T-cell (primary cell): ENCODE results near the gene TBCE. TPM values are rescaled to one million over a fixed set of nuclear protein-coding genes. Genes with fewer than 3 reads are reported as not detected.

Experiments used
- ATAC-seq, 4 experiments: fragments of 200-7000 bp in 3 of 4; fragments of 150-1000 bp in 1 of 4; cut with Tn5 transposase; replicated peaks in 1 of 4; 1 replicate in 3 of 4; 2 replicates in 1 of 4; pipeline ENCODE4 v1.10.0; 2021; ENCODE audit warnings: moderate library complexity in 3 of 4, mild to moderate bottlenecking in 2 of 4, moderate number of reproducible peaks in 1 of 4
- CTCF ChIA-PET, 2 donors: fragments of 300-600 bp; sonication (Branson Sonifier 250); formaldehyde crosslinking; loops; one replicate each; lab custom pipeline; 2022; ENCODE audit warnings: antibody characterized with exemption in 2 of 2; lab: Charles Lee
- POLR2A ChIA-PET, 2 donors: fragments of 300-600 bp; sonication (Branson Sonifier 250); formaldehyde crosslinking; loops; one replicate each; lab custom pipeline; 2022; ENCODE audit warnings: antibody characterized with exemption in 2 of 2; lab: Charles Lee
- DNase-seq, 35 experiments: peaks; one replicate each; pipeline versions ENCODE4 v3.0.0 to v3.0.0-alpha.2; 2013 to 2023
- H3K27ac ChIP-seq: one replicate; pipeline ENCODE4 v1.5.1; 2013; ENCODE audit warnings: low read length
- H3K27me3 ChIP-seq, 2 experiments: replicated peaks in 1 of 2; 1 replicate in 1 of 2; 2 replicates in 1 of 2; pipeline versions ENCODE4 v1.6.1 to v1.7.0; 2013; ENCODE audit warnings: low read length in 1 of 2, mixed read lengths in 1 of 2; ENCODE audit not compliant: control insufficient read depth in 2 of 2, insufficient read depth in 2 of 2; ENCODE audit errors: extremely low read depth in 1 of 2
- H3K36me3 ChIP-seq, 2 donors: 1 replicate in 1 of 2; 2 replicates in 1 of 2; pipeline versions ENCODE4 v1.6.1 to v1.7.0; 2013; ENCODE audit warnings: low read length in 1 of 2; ENCODE audit not compliant: control insufficient read depth in 2 of 2, insufficient read depth in 1 of 2; ENCODE audit errors: extremely low read depth in 1 of 2
- H3K4me1 ChIP-seq, 2 experiments: 1 replicate in 1 of 2; 2 replicates in 1 of 2; pipeline versions ENCODE4 v1.6.1 to v1.7.0; 2013; ENCODE audit warnings: low read length in 2 of 2, mixed read lengths in 1 of 2; ENCODE audit not compliant: insufficient read depth in 2 of 2, control insufficient read depth in 1 of 2; ENCODE audit errors: extremely low read depth in 1 of 2
- H3K4me3 ChIP-seq, 2 donors: 1 replicate in 1 of 2; 2 replicates in 1 of 2; pipeline versions ENCODE4 v1.5.1 to v1.7.0; 2013; ENCODE audit warnings: mild to moderate bottlenecking in 2 of 2, low read length in 1 of 2, moderate library complexity in 1 of 2; ENCODE audit not compliant: control insufficient read depth in 1 of 2; ENCODE audit errors: extremely low read depth in 1 of 2
- H3K9me3 ChIP-seq: 2 replicates; pipeline ENCODE4 v1.7.0; 2013
- H3K27ac Mint-ChIP-seq, 2 donors: one replicate each; pipeline ENCODE4 v1.8.0; 2020 to 2021; ENCODE audit warnings: mild to moderate bottlenecking in 2 of 2, mixed read lengths in 2 of 2
- H3K27me3 Mint-ChIP-seq, 2 donors: one replicate each; pipeline ENCODE4 v1.8.0; 2021 to 2022; ENCODE audit warnings: mixed read lengths in 2 of 2
- H3K36me3 Mint-ChIP-seq: one replicate; pipeline ENCODE4 v1.8.0; 2021; ENCODE audit warnings: mixed read lengths
- H3K4me1 Mint-ChIP-seq, 3 donors: one replicate each; pipeline ENCODE4 v1.8.0; 2020 to 2022; ENCODE audit warnings: mixed read lengths in 3 of 3, mild to moderate bottlenecking in 1 of 3
- H3K4me3 Mint-ChIP-seq, 3 donors: one replicate each; pipeline ENCODE4 v1.8.0; 2020 to 2022; ENCODE audit warnings: mild to moderate bottlenecking in 3 of 3, mixed read lengths in 3 of 3, moderate library complexity in 3 of 3
- H3K9me3 Mint-ChIP-seq, 3 donors: one replicate each; pipeline ENCODE4 v1.8.0; 2020 to 2022; ENCODE audit warnings: mixed read lengths in 3 of 3
- WGBS: methylation state at CpG from one replicate; pipeline ENCODE4 v1.1.5; 2013; ENCODE audit warnings: missing lambda C conversion rate; ENCODE audit not compliant: insufficient coverage; 5-methylcytosine and 5-hydroxymethylcytosine counted together
- total RNA-seq, 35 experiments: library from RNA in 6 of 35; stranded (reverse) in 6 of 35; fragments of 120-200 nt in 1 of 35; gene quantifications; one replicate each; pipeline versions ENCODE4 v1.2.1 to v1.2.4 and lab custom pipeline; 2013 to 2026

Gene TBCE
- total RNA-seq, 5 donors from 2014 or later (not counting 1 experiment from before 2014, with no cell fraction given): 15.6 to 21.5 (median 18.6) TPM

GRCh38 chr1:235409042-235409820 is 42.0 kb downstream of the TBCE start:
- Mint-ChIP-seq H3K27ac (no peak overlapping the region), H3K36me3 (no peaks in the 10 kb centered on the region), H3K27me3 (no peaks in the 10 kb centered on the region), H3K4me1 (peaks cover 4 to 12% (median 8%) of the 10 kb centered on the region in 3 donors), H3K4me3 (no peak overlapping the region), H3K9me3 (no peaks in the 10 kb centered on the region)
- Histone ChIP-seq H3K9me3 (no peaks in the 10 kb centered on the region), H3K27ac (no peak overlapping the region), H3K4me1 (no peaks in the 10 kb centered on the region), H3K4me3 (no peak overlapping the region), H3K27me3 (no peaks in the 10 kb centered on the region), H3K36me3 (no peaks in the 10 kb centered on the region)
- DNase-seq (no peak), ATAC-seq (no peak)
- ChIA-PET POLR2A (no interaction called here), CTCF (no interaction called here)
- 89% methylated on average over 1 of the region's 7 CpGs for WGBS

GRCh38 chr1:235410467-235410866 is 43.2 kb downstream of the TBCE start:
- H3K4me3 ChIP-seq: no peak overlapping the region
- ATAC-seq (no peak), DNase-seq (no peak)
- POLR2A ChIA-PET: no interaction called here
- Mint-ChIP-seq H3K27ac (peak overlapping the region in 1 of 2 donors; percentile 0), H3K4me1 (peaks cover 6 to 15% (median 13%) of the 10 kb centered on the region in 3 donors), H3K27me3 (no peaks in the 10 kb centered on the region), H3K36me3 (peaks cover 2% of the 10 kb centered on the region), H3K4me3 (no peak overlapping the region), H3K9me3 (no peaks in the 10 kb centered on the region)
- no peaks in the 10 kb centered on the region for H3K4me1 ChIP-seq
- H3K36me3 ChIP-seq: peaks cover 0 to 3% of the 10 kb centered on the region in 2 donors
- 92% methylated on average over 2 of the region's 5 CpGs for WGBS
- H3K9me3 ChIP-seq: no peaks in the 10 kb centered on the region
- H3K27ac ChIP-seq: no peak overlapping the region
- H3K27me3 ChIP-seq: no peaks in the 10 kb centered on the region
- CTCF ChIA-PET: no interaction called here

GRCh38 chr1:235411489-235412486 is 44.6 kb downstream of the TBCE start:
- Histone ChIP-seq H3K4me1 (no peaks in the 10 kb centered on the region), H3K27ac (no peak overlapping the region), H3K9me3 (no peaks in the 10 kb centered on the region), H3K36me3 (peaks cover 0 to 3% of the 10 kb centered on the region in 2 donors), H3K27me3 (no peaks in the 10 kb centered on the region), H3K4me3 (no peak overlapping the region)
- Mint-ChIP-seq H3K9me3 (no peaks in the 10 kb centered on the region), H3K36me3 (peaks cover 2% of the 10 kb centered on the region), H3K4me3 (no peak overlapping the region), H3K27ac (peak overlapping the region; percentile 70 to 84), H3K27me3 (no peaks in the 10 kb centered on the region), H3K4me1 (peaks cover 6 to 15% (median 13%) of the 10 kb centered on the region in 3 donors)
- WGBS: no CpG with 5 or more reads among the region's 5 CpGs
- ChIA-PET POLR2A (no interaction called here), CTCF (no interaction called here)
- peak in 1 of 4 experiments; percentile 40 for ATAC-seq
- no peak for DNase-seq

- peak; percentile 70 to 78 (median 76) for ATAC-seq
- peaks cover 10% of the 10 kb centered on the region for H3K36me3 Mint-ChIP-seq
- H3K27ac Mint-ChIP-seq: no peak overlapping the region
- ChIA-PET POLR2A (interaction anchor here (0.6 kb wide), 2 partner anchors 81 to 935 kb away, joined by 3 read pairs; no protein-coding TSS in a partner anchor), CTCF (interaction anchor here (0.5 to 2.6 kb wide), 31 partner anchors 9 to 1299 kb away, joined by 3 to 12 read pairs (median 3); partner anchors contain the start of genes ARID4B (in 1 of the 2), GGPS1 (in 1 of the 2), RBM34 (in 1 of the 2) and TBCE (in 1 of the 2))
- H3K27me3 Mint-ChIP-seq: no peaks in the 10 kb centered on the region
- no peaks in the 10 kb centered on the region for H3K9me3 ChIP-seq
- H3K4me3 Mint-ChIP-seq: no peak overlapping the region
- 98% methylated on average over 5 of the region's 7 CpGs for WGBS
- H3K27me3 ChIP-seq: no peaks in the 10 kb centered on the region
- no peak overlapping the region for H3K27ac ChIP-seq
- H3K9me3 Mint-ChIP-seq: no peaks in the 10 kb centered on the region
- H3K4me1 Mint-ChIP-seq: peaks cover 3 to 13% (median 9%) of the 10 kb centered on the region in 3 donors
- DNase-seq: peak; percentile 9 to 74 (median 45)
- H3K36me3 ChIP-seq: peaks cover 3 to 7% of the 10 kb centered on the region in 2 donors
- H3K4me1 ChIP-seq: no peaks in the 10 kb centered on the region
- no peak overlapping the region for H3K4me3 ChIP-seq
Measured at GRCh38 chr1:235415008-235415904, 48.0 kb downstream of the TBCE start.

- no peaks in the 10 kb centered on the region for H3K27me3 ChIP-seq
- DNase-seq: no peak
- ChIA-PET CTCF (interaction anchor here (0.5 to 2.6 kb wide), 46 partner anchors 10 to 1301 kb away, joined by 3 to 26 read pairs (median 4); partner anchors contain the start of gene TBCE (in 1 of the 2)), POLR2A (interaction anchor here (0.5 to 0.9 kb wide), 6 partner anchors 177 to 805 kb away, joined by 4 to 8 read pairs (median 6); no protein-coding TSS in a partner anchor)
- Mint-ChIP-seq H3K27ac (no peak overlapping the region), H3K4me1 (peaks cover 6 to 7% (median 7%) of the 10 kb centered on the region in 3 donors), H3K4me3 (no peak overlapping the region), H3K9me3 (no peaks in the 10 kb centered on the region), H3K27me3 (no peaks in the 10 kb centered on the region), H3K36me3 (peaks cover 10% of the 10 kb centered on the region)
- H3K4me3 ChIP-seq: no peak overlapping the region
- H3K27ac ChIP-seq: no peak overlapping the region
- ATAC-seq: no peak
- H3K36me3 ChIP-seq: peaks cover 3 to 7% of the 10 kb centered on the region in 2 donors
- WGBS: no CpG with 5 or more reads among the region's 1 CpG
- no peaks in the 10 kb centered on the region for H3K9me3 ChIP-seq
- no peaks in the 10 kb centered on the region for H3K4me1 ChIP-seq
Measured at GRCh38 chr1:235416662-235417049, 49.4 kb downstream of the TBCE start.
